Measurements from ENCODE around the gene TIMMDC1. TPM values are rescaled to one million over a fixed set of nuclear protein-coding genes. Genes with fewer than 3 reads are reported as not detected.

The TIMMDC1 gene, protein sequence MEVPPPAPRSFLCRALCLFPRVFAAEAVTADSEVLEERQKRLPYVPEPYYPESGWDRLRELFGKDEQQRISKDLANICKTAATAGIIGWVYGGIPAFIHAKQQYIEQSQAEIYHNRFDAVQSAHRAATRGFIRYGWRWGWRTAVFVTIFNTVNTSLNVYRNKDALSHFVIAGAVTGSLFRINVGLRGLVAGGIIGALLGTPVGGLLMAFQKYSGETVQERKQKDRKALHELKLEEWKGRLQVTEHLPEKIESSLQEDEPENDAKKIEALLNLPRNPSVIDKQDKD
- total RNA-seq (100 to 1,000 TPM; 147 to 198 (median 182) TPM), polyA plus RNA-seq (100 to 1,000 TPM in 2 of 3 donors, 10 to 100 TPM in 1; 98.8 to 311 (median 197) TPM)
- long read RNA-seq, donor 1, transcript TIMMDC1-208 (7 exons, 2,394 nt), result major isoform, 59 of 72 reads
- long read RNA-seq, donor 1, partial matches to known transcripts, result 3 of 72 reads
- long read RNA-seq, donor 1, other reads (novel, unspliced or antisense), result 7 of 72 reads
- long read RNA-seq, donor 2, transcript TIMMDC1-207 (3 exons, 710 nt), result minor isoform, 8 of 81 reads
- long read RNA-seq, donor 2, transcript TIMMDC1-208 (7 exons, 2,394 nt), result major isoform, 56 of 81 reads
- long read RNA-seq, donor 2, partial matches to known transcripts, result 3 of 81 reads
- long read RNA-seq, donor 2, other reads (novel, unspliced or antisense), result 11 of 81 reads

DNA sequence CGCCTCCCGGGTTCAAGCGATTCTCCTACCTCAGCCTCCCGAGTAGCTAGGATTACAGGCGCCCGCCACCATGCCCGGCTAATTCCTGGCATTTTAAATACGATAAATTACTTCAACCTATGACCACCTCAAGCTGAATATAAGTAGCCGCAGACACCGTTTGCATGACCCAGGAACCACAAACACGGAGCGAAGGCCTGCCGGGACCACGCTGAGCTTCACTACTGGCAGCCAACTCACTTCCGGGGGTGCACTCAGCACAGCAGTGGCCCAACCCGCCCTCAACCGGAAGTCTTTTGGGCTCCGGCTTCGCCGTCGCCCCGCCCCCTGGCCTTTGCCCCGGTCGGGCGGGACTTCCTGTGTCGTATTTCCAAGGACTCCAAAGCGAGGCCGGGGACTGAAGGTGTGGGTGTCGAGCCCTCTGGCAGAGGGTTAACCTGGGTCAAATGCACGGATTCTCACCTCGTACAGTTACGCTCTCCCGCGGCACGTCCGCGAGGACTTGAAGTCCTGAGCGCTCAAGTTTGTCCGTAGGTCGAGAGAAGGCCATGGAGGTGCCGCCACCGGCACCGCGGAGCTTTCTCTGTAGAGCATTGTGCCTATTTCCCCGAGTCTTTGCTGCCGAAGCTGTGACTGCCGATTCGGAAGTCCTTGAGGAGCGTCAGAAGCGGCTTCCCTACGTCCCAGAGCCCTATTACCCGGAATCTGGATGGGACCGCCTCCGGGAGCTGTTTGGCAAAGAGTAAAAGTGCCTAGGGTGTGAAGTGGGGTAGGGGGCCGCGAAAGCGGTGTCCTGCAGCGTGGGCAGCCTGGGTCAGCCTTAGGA lies at the start of gene TIMMDC1:
TIMMDC1 (plus strand) TSS at position 362 of the 826 bp plus-strand sequence; CDS start at position 549, 187 bp downstream.
- ATAC-seq, result peak; percentile 98 to 99 (median 98)
- DNase-seq, result peak; percentile 98
- Histone ChIP-seq H3K4me1 (peaks cover 36% of the 10 kb centered on the region), H3K9me3 (no peaks in the 10 kb centered on the region), H3K4me3 (peak within 1 kb of the TSS; percentile 97), H3K36me3 (ENCODE audit: insufficient read depth in 1 of 2, low read depth in 1 of 2) (peaks cover 0 to 19% of the 10 kb centered on the region in 2 donors), H3K27me3 (ENCODE audit: insufficient read depth in 3 of 3, low read length in 2 of 3) (no peaks in the 10 kb centered on the region), H3K27ac (peak within 1 kb of the TSS; percentile 99)
- intact Hi-C loops (cut with DNase I), result loop anchor here (5.0 to 10.0 kb wide), 2 partner anchors 176 to 179 kb away; partner anchors contain the start of gene COX17 (in 2 of the 2)
- WGBS, 3 donors, result 0% methylated on average over 56 to 58 of the region's 58 CpGs
- TF ChIP-seq CTCF (IDR thresholded peaks at IDR 0.05), result no peak

DNA sequence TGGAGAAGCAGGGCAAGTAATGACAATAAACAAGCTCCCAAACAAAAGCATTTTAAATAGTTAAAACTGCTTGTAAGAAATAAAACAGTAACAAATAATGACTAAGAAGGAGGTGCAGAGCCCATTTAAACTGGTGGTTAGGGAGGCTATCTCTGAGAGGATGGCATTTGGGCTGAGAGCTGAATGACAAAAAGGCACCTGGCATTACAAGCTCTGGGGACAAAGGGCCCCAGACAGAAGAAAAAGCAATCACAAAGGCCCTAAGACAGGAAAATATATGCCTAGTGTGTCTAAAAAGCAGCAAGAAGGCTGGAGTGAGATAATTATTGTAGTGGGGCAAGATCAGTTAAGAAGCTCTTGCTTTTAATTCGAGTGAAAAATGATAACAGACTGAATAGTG lies 44.5 kb upstream of the TIMMDC1 start:
- WGBS, 3 donors, result 81 to 90% (median 90%) methylated on average over 1 of the region's 1 CpG
- intact Hi-C loops (cut with DNase I), result no loop called here
- H3K9me3 ChIP-seq, result no peaks in the 10 kb centered on the region
- H3K4me3 ChIP-seq, result no peak overlapping the region
- peaks cover 9 to 100% of the 10 kb centered on the region in 2 donors for H3K36me3 ChIP-seq (ENCODE audit: insufficient read depth in 1 of 2, low read depth in 1 of 2)
- H3K27me3 ChIP-seq (ENCODE audit: insufficient read depth in 3 of 3, low read length in 2 of 3), result no peaks in the 10 kb centered on the region
- H3K27ac ChIP-seq, result no peak overlapping the region
- DNase-seq (no peak), ATAC-seq (no peak)
- H3K4me1 ChIP-seq, result no peaks in the 10 kb centered on the region
- TF ChIP-seq CTCF (IDR thresholded peaks at IDR 0.05), result no peak

- 95 to 99% (median 96%) methylated on average over 1 of the region's 1 CpG for WGBS, 3 donors
- intact Hi-C loops (cut with DNase I), result no loop called here
- no peak for DNase-seq
- H3K27me3 ChIP-seq (ENCODE audit: insufficient read depth in 3 of 3, low read length in 2 of 3), result no peaks in the 10 kb centered on the region
- H3K36me3 ChIP-seq (ENCODE audit: insufficient read depth in 1 of 2, low read depth in 1 of 2), result peaks cover 9 to 100% of the 10 kb centered on the region in 2 donors
- no peak for TF ChIP-seq CTCF (IDR thresholded peaks at IDR 0.05)
- no peaks in the 10 kb centered on the region for H3K4me1 ChIP-seq
- H3K4me3 ChIP-seq, result no peak overlapping the region
- H3K27ac ChIP-seq, result no peak overlapping the region
- no peak for ATAC-seq
- H3K9me3 ChIP-seq, result no peaks in the 10 kb centered on the region
Measured at GRCh38 chr3:119456469-119456868, 41.9 kb upstream of the TIMMDC1 start.

- Histone ChIP-seq H3K9me3 (no peaks in the 10 kb centered on the region), H3K4me3 (no peak overlapping the region), H3K36me3 (ENCODE audit: insufficient read depth in 1 of 2, low read depth in 1 of 2) (peaks cover 8 to 100% of the 10 kb centered on the region in 2 donors), H3K27ac (no peak overlapping the region), H3K27me3 (ENCODE audit: insufficient read depth in 3 of 3, low read length in 2 of 3) (no peaks in the 10 kb centered on the region), H3K4me1 (peaks cover 7% of the 10 kb centered on the region)
- intact Hi-C loops (cut with DNase I), result no loop called here
- DNase-seq, result no peak
- 66 to 95% (median 91%) methylated on average over 4 of the region's 4 CpGs for WGBS, 3 donors
- TF ChIP-seq CTCF (IDR thresholded peaks at IDR 0.05), result no peak
- ATAC-seq, result peak in 3 of 4 donors; percentile 70 to 91 (median 85)
Measured at GRCh38 chr3:119457246-119457645, 41.1 kb upstream of the TIMMDC1 start.

All from psoas muscle (tissue), 8 donors.